Hepatocyte (in vitro differentiated cells): ENCODE results near the gene CD163. TPM values are rescaled to one million over a fixed set of nuclear protein-coding genes. Genes with fewer than 3 reads are reported as not detected.

Experiments
- DNase-seq: peaks from one replicate; pipeline ENCODE4 v3.0.0-alpha.2; 2016; ENCODE audit warnings: low spot score
- H2AFZ ChIP-seq: fragments of 200-600 bp; sonication (generic); 2 replicates; pipeline ENCODE4 v1.6.0; 2016; ENCODE audit warnings: antibody characterized with exemption, mild to moderate bottlenecking
- H3K27ac ChIP-seq: fragments of 200-600 bp; sonication (generic); 2 replicates; pipeline ENCODE4 v1.5.1; 2016; ENCODE audit warnings: mild to moderate bottlenecking
- H3K27me3 ChIP-seq: fragments of 200-600 bp; sonication (generic); 2 replicates; pipeline ENCODE4 v1.6.1; 2016
- H3K36me3 ChIP-seq: fragments of 200-600 bp; sonication (generic); replicated peaks from 2 replicates; pipeline ENCODE4 v1.5.1; 2016; ENCODE audit warnings: low read depth; ENCODE audit not compliant: insufficient read depth
- H3K4me1 ChIP-seq: fragments of 200-600 bp; sonication (generic); 2 replicates; pipeline ENCODE4 v1.5.1; 2016; ENCODE audit warnings: mild to moderate bottlenecking, moderate library complexity; ENCODE audit not compliant: insufficient read depth
- H3K4me2 ChIP-seq: fragments of 200-600 bp; sonication (generic); 2 replicates; pipeline ENCODE4 v1.6.0; 2016
- H3K4me3 ChIP-seq: fragments of 200-600 bp; sonication (generic); 2 replicates; pipeline ENCODE4 v1.5.1; 2016; ENCODE audit warnings: mild to moderate bottlenecking
- H3K79me2 ChIP-seq: fragments of 200-600 bp; sonication (generic); 2 replicates; pipeline ENCODE4 v1.6.0; 2017; ENCODE audit warnings: mild to moderate bottlenecking
- H3K9me2 ChIP-seq: fragments of 200-600 bp; sonication (generic); replicated peaks from 2 replicates; pipeline ENCODE4 v1.6.0; 2017; ENCODE audit warnings: mild to moderate bottlenecking; ENCODE audit not compliant: insufficient read depth
- H3K9me3 ChIP-seq: fragments of 200-600 bp; sonication (generic); 2 replicates; pipeline ENCODE4 v1.5.1; 2016; ENCODE audit warnings: low read depth, mild to moderate bottlenecking
- H4K20me1 ChIP-seq: fragments of 200-600 bp; sonication (generic); 2 replicates; pipeline ENCODE4 v1.6.0; 2016; ENCODE audit warnings: mild to moderate bottlenecking; ENCODE audit not compliant: insufficient read depth, poor library complexity, severe bottlenecking
- CTCF ChIP-seq: fragments of 200-600 bp; sonication (generic); IDR thresholded peaks from 2 replicates; pipeline ENCODE4 v1.5.1; 2016; ENCODE audit warnings: antibody characterized with exemption, mild to moderate bottlenecking; ENCODE audit not compliant: poor library complexity
- EZH2 ChIP-seq: fragments of 200-600 bp; sonication (generic); IDR thresholded peaks from 2 replicates; pipeline ENCODE4 v1.6.1; 2016; ENCODE audit warnings: antibody characterized with exemption, mild to moderate bottlenecking, borderline replicate concordance
- EZH2phosphoT487 ChIP-seq: fragments of 200-600 bp; sonication (generic); IDR thresholded peaks from one replicate; pipeline ENCODE4 v1.6.1; 2018; ENCODE audit warnings: antibody characterized with exemption, mild to moderate bottlenecking, low read depth, moderate library complexity; ENCODE audit not compliant: unreplicated experiment, severe bottlenecking
- WGBS: methylation state at CpG from one replicate; pipeline ENCODE4 v1.1.6; 2016; ENCODE audit warnings: low lambda C conversion rate; ENCODE audit errors: missing lambda C conversion rate; 5-methylcytosine and 5-hydroxymethylcytosine counted together
- polyA plus RNA-seq: library from polyadenylated mRNA; unstranded; fragments of >200 nt; fragmentation: Nextera tagmentation; extraction: Ambion mirVana; gene quantifications from 2 replicates; pipeline ENCODE4 v1.2.1, GENCODE V29; 2016
- total RNA-seq: library from RNA; depleted of rRNA; stranded (reverse); fragments of >200 nt; gene quantifications from 2 replicates; pipeline ENCODE4 v1.2.3, GENCODE V29; 2014

The CD163 gene
- total and polyA plus RNA-seq, 2 experiments from 2014 or later = 3.0 to 3.8 TPM

GRCh38 chr12:7486512-7486911 is 17.1 kb downstream of the CD163 start:
- no peaks in the 10 kb centered on the region for H3K27me3 ChIP-seq
- H3K9me2 ChIP-seq = no peaks in the 10 kb centered on the region
- H3K27ac ChIP-seq = no peak overlapping the region
- WGBS = 90% methylated on average over 6 of the region's 6 CpGs
- H3K36me3 ChIP-seq = no peaks in the 10 kb centered on the region
- no peaks in the 10 kb centered on the region for H4K20me1 ChIP-seq
- no peak overlapping the region for H2AFZ ChIP-seq
- H3K9me3 ChIP-seq = no peaks in the 10 kb centered on the region
- TF ChIP-seq EZH2phosphoT487 (no peak), EZH2 (no peak), CTCF (no peak)
- H3K79me2 ChIP-seq = no peaks in the 10 kb centered on the region
- H3K4me2 ChIP-seq = no peak overlapping the region
- no peak overlapping the region for H3K4me3 ChIP-seq
- no peak for DNase-seq
- no peaks in the 10 kb centered on the region for H3K4me1 ChIP-seq

GRCh38 chr12:7485095-7485494 is 18.5 kb downstream of the CD163 start:
- Histone ChIP-seq H3K4me1 (no peaks in the 10 kb centered on the region), H3K9me2 (no peaks in the 10 kb centered on the region), H2AFZ (no peak overlapping the region), H4K20me1 (no peaks in the 10 kb centered on the region), H3K4me2 (no peak overlapping the region), H3K27ac (no peak overlapping the region), H3K36me3 (no peaks in the 10 kb centered on the region), H3K9me3 (no peaks in the 10 kb centered on the region), H3K27me3 (no peaks in the 10 kb centered on the region), H3K4me3 (no peak overlapping the region), H3K79me2 (no peaks in the 10 kb centered on the region)
- no peak for DNase-seq
- no peak for TF ChIP-seq EZH2
- no peak for TF ChIP-seq CTCF
- TF ChIP-seq EZH2phosphoT487 = no peak
- WGBS = 64% methylated on average over 4 of the region's 4 CpGs

GRCh38 chr12:7483343-7483742 is 20.2 kb downstream of the CD163 start:
- no peak for DNase-seq
- 84% methylated on average over 5 of the region's 5 CpGs for WGBS

More at GRCh38 chr12:7483343-7483742, 20.2 kb downstream of the CD163 start:
- no peaks in the 10 kb centered on the region for H3K36me3 ChIP-seq
- no peaks in the 10 kb centered on the region for H3K4me1 ChIP-seq
- no peaks in the 10 kb centered on the region for H3K9me3 ChIP-seq
- H3K4me2 ChIP-seq = no peak overlapping the region
- H3K9me2 ChIP-seq = no peaks in the 10 kb centered on the region
- no peaks in the 10 kb centered on the region for H4K20me1 ChIP-seq
- no peak overlapping the region for H3K27ac ChIP-seq
- no peak for TF ChIP-seq EZH2
- no peak for TF ChIP-seq EZH2phosphoT487
- TF ChIP-seq CTCF = no peak
- H2AFZ ChIP-seq = no peak overlapping the region
- H3K27me3 ChIP-seq = no peaks in the 10 kb centered on the region
- H3K4me3 ChIP-seq = no peak overlapping the region
- no peaks in the 10 kb centered on the region for H3K79me2 ChIP-seq
